Measurements from ENCODE around the gene ETDA.
"Not testable (repeated sequence)": the region's sequence is repeated elsewhere in the genome, so short reads cannot be mapped to it uniquely, and the experiment has no call there.

Gene ETDA

DNA sequence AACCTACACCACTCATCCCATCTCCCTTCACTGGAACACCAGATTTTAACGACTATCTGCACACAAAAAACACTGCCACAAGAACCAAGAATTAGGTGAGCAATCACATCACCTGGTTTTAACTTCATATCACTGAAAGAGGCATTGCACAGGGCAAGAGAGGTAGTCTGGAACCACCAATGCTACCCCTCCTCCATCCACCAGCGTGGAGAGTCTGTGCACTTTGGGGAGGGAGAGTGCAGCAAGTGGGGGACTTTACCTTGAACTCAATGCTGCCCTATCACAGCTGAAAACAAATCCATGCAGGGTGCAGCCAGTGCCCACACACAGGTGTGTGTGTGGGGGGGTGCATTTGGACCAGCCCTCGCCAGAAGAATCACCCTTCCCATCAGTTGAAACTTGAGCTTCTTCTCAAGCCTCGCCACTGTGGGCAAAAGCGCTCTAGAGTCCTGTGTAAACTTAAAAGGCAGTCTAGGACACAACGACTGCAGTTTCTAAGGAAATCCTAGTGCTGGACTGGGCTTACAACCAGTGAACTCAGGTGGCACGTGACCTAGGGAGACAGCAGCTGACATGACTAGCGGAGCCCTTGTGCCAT is 4.3 kb downstream of the ETDA start:
- H3K4me2 ChIP-seq (ENCODE audit: low read length); H3K4ac ChIP-seq (ENCODE audit: low read depth, low read length); H3K36me3 ChIP-seq (ENCODE audit: control insufficient read depth in 1 of 2, insufficient read depth in 2 of 2, low read length in 2 of 2); H4K91ac ChIP-seq (ENCODE audit: low read depth, low read length); H3K9ac ChIP-seq (ENCODE audit: low read length); H3K9me3 ChIP-seq (ENCODE audit: insufficient read depth, low read depth, low read length); H3K14ac ChIP-seq (ENCODE audit: low read length); H3K18ac ChIP-seq (ENCODE audit: low read length); H2BK5ac ChIP-seq (ENCODE audit: low read depth, low read length, poor library complexity); H3K27ac ChIP-seq (ENCODE audit: low read depth, low read length); H3K23ac ChIP-seq (ENCODE audit: low read length); H3K79me2 ChIP-seq (ENCODE audit: control insufficient read depth, insufficient read depth, low read length, poor library complexity); H4K12ac ChIP-seq (ENCODE audit: low read depth, low read length); H2BK120ac ChIP-seq (ENCODE audit: insufficient read depth, low read length, poor library complexity); H2AFZ ChIP-seq (ENCODE audit: insufficient read depth, low read length, poor library complexity); H2BK12ac ChIP-seq (ENCODE audit: low read length); H2AK5ac ChIP-seq (ENCODE audit: low read length); H4K8ac ChIP-seq (ENCODE audit: low read depth, low read length); H3K79me1 ChIP-seq (ENCODE audit: low read length); DNase-seq; H3K4me3 ChIP-seq (ENCODE audit: low read depth, low read length); H3K27me3 ChIP-seq (ENCODE audit: insufficient read depth, low read length); H3K4me1 ChIP-seq (ENCODE audit: control insufficient read depth in 1 of 2, insufficient read depth in 2 of 2, low read length in 2 of 2): not testable (repeated sequence)
- no CpG with 5 or more reads among the region's 8 CpGs for whole genome bisulfite sequencing (ENCODE audit: extremely low coverage, insufficient coverage, insufficient read length)

GRCh38 chrX:135256923-135257322 is 5.1 kb downstream of the ETDA start:
- Histone ChIP-seq H3K4me1 (ENCODE audit: control insufficient read depth in 1 of 2, insufficient read depth in 2 of 2, low read length in 2 of 2) (no peaks in the 10 kb centered on the region), H3K27me3 (ENCODE audit: insufficient read depth, low read length) (no peaks in the 10 kb centered on the region), H2BK120ac (ENCODE audit: insufficient read depth, low read length, poor library complexity) (no peak overlapping the region), H2AK5ac (ENCODE audit: low read length) (no peak overlapping the region), H3K4me3 (ENCODE audit: low read depth, low read length) (no peak overlapping the region), H2AFZ (ENCODE audit: insufficient read depth, low read length, poor library complexity) (no peak overlapping the region), H2BK12ac (ENCODE audit: low read length) (no peak overlapping the region), H4K12ac (ENCODE audit: low read depth, low read length) (no peak overlapping the region), H3K27ac (ENCODE audit: low read depth, low read length) (no peak overlapping the region), H2BK5ac (ENCODE audit: low read depth, low read length, poor library complexity) (no peak overlapping the region), H3K4ac (ENCODE audit: low read depth, low read length) (no peak overlapping the region), H3K9ac (ENCODE audit: low read length) (no peak overlapping the region), H3K23ac (ENCODE audit: low read length) (no peak overlapping the region), H4K8ac (ENCODE audit: low read depth, low read length) (no peak overlapping the region), H3K79me1 (ENCODE audit: low read length) (no peaks in the 10 kb centered on the region), H3K18ac (ENCODE audit: low read length) (no peak overlapping the region), H4K91ac (ENCODE audit: low read depth, low read length) (no peak overlapping the region), H3K9me3 (ENCODE audit: insufficient read depth, low read depth, low read length) (no peaks in the 10 kb centered on the region), H3K36me3 (ENCODE audit: control insufficient read depth in 1 of 2, insufficient read depth in 2 of 2, low read length in 2 of 2) (no peaks in the 10 kb centered on the region), H3K4me2 (ENCODE audit: low read length) (no peak overlapping the region), H3K14ac (ENCODE audit: low read length) (no peak overlapping the region), H3K79me2 (ENCODE audit: control insufficient read depth, insufficient read depth, low read length, poor library complexity) (no peaks in the 10 kb centered on the region)
- DNase-seq: no peak
- WGBS (ENCODE audit: extremely low coverage, insufficient coverage, insufficient read length): no CpG with 5 or more reads among the region's 6 CpGs

GRCh38 chrX:135257469-135257868 is 5.6 kb downstream of the ETDA start:
- Histone ChIP-seq H3K79me1 (ENCODE audit: low read length) (no peaks in the 10 kb centered on the region), H3K36me3 (ENCODE audit: control insufficient read depth in 1 of 2, insufficient read depth in 2 of 2, low read length in 2 of 2) (no peaks in the 10 kb centered on the region), H4K91ac (ENCODE audit: low read depth, low read length) (no peak overlapping the region), H3K4ac (ENCODE audit: low read depth, low read length) (no peak overlapping the region), H2BK12ac (ENCODE audit: low read length) (no peak overlapping the region), H3K14ac (ENCODE audit: low read length) (no peak overlapping the region), H3K9me3 (ENCODE audit: insufficient read depth, low read depth, low read length) (no peaks in the 10 kb centered on the region), H3K27me3 (ENCODE audit: insufficient read depth, low read length) (no peaks in the 10 kb centered on the region), H2AK5ac (ENCODE audit: low read length) (no peak overlapping the region), H2BK5ac (ENCODE audit: low read depth, low read length, poor library complexity) (no peak overlapping the region), H3K79me2 (ENCODE audit: control insufficient read depth, insufficient read depth, low read length, poor library complexity) (no peaks in the 10 kb centered on the region), H2BK120ac (ENCODE audit: insufficient read depth, low read length, poor library complexity) (no peak overlapping the region), H3K4me1 (ENCODE audit: control insufficient read depth in 1 of 2, insufficient read depth in 2 of 2, low read length in 2 of 2) (no peaks in the 10 kb centered on the region), H4K8ac (ENCODE audit: low read depth, low read length) (no peak overlapping the region), H3K9ac (ENCODE audit: low read length) (no peak overlapping the region), H3K27ac (ENCODE audit: low read depth, low read length) (no peak overlapping the region), H3K4me3 (ENCODE audit: low read depth, low read length) (no peak overlapping the region), H4K12ac (ENCODE audit: low read depth, low read length) (no peak overlapping the region), H3K23ac (ENCODE audit: low read length) (no peak overlapping the region), H3K4me2 (ENCODE audit: low read length) (no peak overlapping the region), H2AFZ (ENCODE audit: insufficient read depth, low read length, poor library complexity) (no peak overlapping the region), H3K18ac (ENCODE audit: low read length) (no peak overlapping the region)
- DNase-seq: no peak
- WGBS (ENCODE audit: extremely low coverage, insufficient coverage, insufficient read length): no CpG with 5 or more reads among the region's 6 CpGs

- not testable (repeated sequence) for H3K27me3 ChIP-seq (ENCODE audit: insufficient read depth, low read length); H3K36me3 ChIP-seq (ENCODE audit: control insufficient read depth in 1 of 2, insufficient read depth in 2 of 2, low read length in 2 of 2); H2AFZ ChIP-seq (ENCODE audit: insufficient read depth, low read length, poor library complexity); H2AK5ac ChIP-seq (ENCODE audit: low read length); H3K4ac ChIP-seq (ENCODE audit: low read depth, low read length); H3K27ac ChIP-seq (ENCODE audit: low read depth, low read length); H2BK5ac ChIP-seq (ENCODE audit: low read depth, low read length, poor library complexity); H3K23ac ChIP-seq (ENCODE audit: low read length); H3K4me2 ChIP-seq (ENCODE audit: low read length); H3K9ac ChIP-seq (ENCODE audit: low read length); H3K79me1 ChIP-seq (ENCODE audit: low read length); H3K14ac ChIP-seq (ENCODE audit: low read length); DNase-seq; H3K4me3 ChIP-seq (ENCODE audit: low read depth, low read length); H3K79me2 ChIP-seq (ENCODE audit: control insufficient read depth, insufficient read depth, low read length, poor library complexity); H4K91ac ChIP-seq (ENCODE audit: low read depth, low read length); H3K9me3 ChIP-seq (ENCODE audit: insufficient read depth, low read depth, low read length); H4K8ac ChIP-seq (ENCODE audit: low read depth, low read length); H3K4me1 ChIP-seq (ENCODE audit: control insufficient read depth in 1 of 2, insufficient read depth in 2 of 2, low read length in 2 of 2); H2BK120ac ChIP-seq (ENCODE audit: insufficient read depth, low read length, poor library complexity); H2BK12ac ChIP-seq (ENCODE audit: low read length); H3K18ac ChIP-seq (ENCODE audit: low read length); H4K12ac ChIP-seq (ENCODE audit: low read depth, low read length)
- no CpG with 5 or more reads among the region's 2 CpGs for WGBS (ENCODE audit: extremely low coverage, insufficient coverage, insufficient read length)
Measured at GRCh38 chrX:135260976-135261375, 9.1 kb downstream of the ETDA start.

Measured in trophoblast cell (in vitro differentiated cells and primary cell).